CD4-positive, alpha-beta T cell treated with Interleukin-4 for 1 hour (primary cell): Measurements from ENCODE around the gene CHMP6.

Experiments
- DNase-seq, 2 donors: peaks; one replicate each; pipeline ENCODE4 v3.0.0-alpha.2; 2020 to 2022

Gene CHMP6

DNA sequence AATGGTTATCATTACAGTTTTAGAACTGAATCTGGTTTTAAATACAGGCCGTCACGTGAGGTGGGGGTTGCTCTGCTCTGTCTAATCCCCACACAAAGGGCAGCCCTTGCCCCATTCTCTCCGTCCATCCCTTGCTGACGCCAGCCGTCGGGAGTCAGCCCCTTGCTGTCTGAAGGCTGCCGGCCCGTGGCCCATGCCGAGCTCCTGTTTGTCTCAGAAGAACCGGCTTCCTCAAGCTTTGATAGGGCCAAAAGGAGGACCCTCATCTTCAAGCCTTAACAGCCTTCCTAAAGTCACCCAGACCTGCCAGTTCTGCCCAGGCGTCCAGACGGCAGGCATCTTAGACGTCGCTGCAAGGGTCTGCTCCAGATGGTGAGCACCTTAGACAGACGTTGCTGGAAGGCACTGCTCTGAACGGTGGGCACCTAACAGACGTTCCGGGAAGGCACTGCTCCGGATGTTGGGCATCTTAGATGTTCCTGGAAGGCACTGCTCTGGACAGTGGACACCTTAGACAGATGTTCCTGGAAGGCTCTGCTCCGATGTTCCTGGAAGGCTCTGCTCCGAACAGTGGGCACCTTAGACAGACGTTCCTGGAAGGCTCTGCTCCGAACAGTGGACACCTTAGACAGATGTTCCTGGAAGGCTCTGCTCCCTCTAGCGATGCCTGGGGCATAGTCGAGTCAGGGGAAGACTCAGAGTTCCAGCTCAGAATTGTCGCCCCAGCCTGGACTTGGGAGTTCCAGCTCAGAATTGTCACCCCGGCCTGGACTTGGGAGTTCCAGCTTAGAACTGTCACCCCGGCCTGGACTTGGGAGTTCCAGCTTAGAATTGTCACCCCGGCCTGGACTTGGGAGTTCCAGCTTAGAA lies 35.1 kb upstream of the CHMP6 start:
- no peak for DNase-seq

DNA sequence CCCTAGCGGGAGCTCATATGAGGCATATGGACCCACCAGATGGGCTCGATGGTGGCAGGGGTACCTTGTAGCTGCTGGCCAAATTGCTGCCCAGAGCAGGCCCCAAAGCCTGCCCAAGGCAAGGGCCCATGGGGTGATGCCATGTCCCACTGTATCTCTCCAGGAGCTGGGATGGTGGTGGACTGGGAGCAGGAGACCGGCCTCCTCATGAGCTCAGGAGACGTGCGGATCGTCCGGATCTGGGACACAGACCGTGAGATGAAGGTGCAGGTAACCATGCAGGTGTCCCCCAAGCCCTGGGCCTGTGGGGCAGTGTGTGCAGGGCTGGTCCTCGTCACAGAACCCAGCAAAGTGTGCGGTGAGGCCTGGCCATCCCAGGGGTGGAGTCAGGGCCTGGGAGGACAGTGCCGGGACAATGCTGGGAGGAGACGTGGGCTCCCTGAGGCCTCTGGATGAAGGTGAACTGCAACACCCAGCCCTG lies 34.1 kb upstream of the CHMP6 start:
- DNase-seq = no peak

DNA sequence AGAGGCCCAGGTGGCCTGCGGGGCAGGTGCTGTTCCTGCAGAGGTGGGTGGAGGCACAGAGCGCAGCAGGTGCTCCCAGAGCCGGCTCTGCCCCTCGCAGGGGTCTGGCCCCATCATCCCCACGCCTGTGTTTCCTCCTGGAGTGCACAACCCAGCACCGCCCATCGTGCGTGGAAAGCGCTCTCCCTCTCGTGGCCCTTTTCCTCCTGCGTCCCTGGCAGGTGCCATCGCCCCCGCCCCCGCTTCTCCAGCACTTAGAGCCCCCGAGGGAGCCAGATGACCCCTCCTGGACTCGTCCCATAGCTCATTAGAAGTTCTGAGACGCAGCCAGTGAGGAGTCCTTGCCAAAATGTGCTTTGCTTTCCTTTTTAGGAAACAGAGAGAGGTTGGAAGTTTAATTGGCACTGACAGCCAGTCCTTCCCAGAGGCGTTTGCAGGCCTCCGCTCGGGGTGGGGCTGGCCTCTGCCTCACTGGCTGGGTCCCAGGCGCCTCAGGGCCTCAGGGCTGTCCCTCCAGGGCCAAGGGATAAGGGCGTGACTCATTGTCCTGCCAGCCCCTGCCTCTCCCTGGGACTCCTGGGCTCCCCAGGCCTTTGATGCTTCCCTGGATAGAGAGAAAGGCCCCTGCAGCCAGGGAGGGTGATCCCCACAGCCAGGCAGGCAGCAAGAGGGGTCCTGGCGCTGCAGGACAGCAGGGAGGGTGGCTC lies 32.2 kb upstream of the CHMP6 start:
- no peak for DNase-seq

DNA sequence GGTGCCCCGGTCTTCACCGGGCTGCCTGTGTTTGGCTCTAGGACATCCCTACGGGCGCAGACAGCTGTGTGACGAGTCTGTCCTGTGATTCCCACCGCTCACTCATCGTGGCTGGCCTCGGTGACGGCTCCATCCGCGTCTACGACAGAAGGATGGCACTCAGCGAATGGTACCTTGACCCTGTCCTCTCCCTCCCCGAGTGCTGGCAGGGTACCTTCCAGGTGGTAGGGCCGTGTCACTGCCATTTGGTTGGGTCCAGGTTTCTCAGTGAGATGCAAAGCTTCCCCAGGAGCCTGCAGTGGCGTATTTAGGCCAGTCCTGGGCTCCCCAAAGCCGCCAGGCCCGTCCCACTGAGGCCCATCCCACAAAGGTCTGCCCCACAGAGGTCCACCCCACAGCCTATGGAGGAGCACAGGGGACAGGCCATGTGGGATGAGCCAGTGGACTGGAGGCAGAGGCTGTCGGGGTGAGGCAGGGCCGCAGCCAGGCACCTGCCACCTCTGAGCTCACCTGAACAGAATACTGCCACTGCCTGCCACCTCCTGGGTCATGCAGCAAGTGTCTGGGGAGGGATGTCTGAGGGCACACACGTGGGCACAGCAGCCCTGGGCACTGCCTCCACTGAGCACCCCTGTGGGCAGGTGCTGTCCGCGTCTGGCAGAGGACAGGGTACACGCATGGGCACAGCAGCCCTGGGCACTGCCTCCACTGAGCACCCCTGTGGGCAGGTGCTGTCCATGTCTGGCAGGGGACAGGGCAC lies 31.4 kb upstream of the CHMP6 start:
- no peak for DNase-seq

DNA sequence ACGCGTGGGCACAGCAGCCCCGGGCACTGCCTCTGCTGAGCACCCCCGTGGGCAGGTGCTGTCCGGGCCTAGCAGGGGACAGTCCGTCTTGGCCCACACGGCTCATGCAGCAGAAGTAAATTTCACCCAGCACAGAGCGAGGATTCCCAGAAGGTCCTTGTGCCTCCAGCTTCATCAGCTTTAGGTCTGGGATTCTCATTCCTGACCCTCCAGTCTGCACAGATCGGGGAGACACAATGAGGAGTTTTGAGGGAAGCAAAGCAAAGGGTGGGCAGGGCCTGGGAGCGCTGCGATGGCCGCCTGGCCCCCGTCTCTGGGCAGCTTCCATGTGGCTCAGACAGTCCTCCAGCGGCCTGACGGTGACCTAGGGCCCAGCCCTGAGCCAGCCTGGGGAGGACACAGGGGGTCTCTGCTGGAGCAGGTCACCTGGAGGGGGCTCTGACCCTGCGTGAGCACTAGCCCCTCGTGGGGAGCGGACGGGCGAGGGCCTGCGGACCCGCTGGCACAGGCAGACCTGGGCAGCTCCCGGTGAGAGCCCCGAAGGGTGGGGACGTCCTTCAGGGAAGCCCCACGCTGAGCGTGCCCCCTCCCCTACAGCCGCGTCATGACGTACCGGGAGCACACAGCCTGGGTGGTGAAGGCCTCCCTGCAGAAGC lies 30.7 kb upstream of the CHMP6 start:
- DNase-seq = no peak

DNA sequence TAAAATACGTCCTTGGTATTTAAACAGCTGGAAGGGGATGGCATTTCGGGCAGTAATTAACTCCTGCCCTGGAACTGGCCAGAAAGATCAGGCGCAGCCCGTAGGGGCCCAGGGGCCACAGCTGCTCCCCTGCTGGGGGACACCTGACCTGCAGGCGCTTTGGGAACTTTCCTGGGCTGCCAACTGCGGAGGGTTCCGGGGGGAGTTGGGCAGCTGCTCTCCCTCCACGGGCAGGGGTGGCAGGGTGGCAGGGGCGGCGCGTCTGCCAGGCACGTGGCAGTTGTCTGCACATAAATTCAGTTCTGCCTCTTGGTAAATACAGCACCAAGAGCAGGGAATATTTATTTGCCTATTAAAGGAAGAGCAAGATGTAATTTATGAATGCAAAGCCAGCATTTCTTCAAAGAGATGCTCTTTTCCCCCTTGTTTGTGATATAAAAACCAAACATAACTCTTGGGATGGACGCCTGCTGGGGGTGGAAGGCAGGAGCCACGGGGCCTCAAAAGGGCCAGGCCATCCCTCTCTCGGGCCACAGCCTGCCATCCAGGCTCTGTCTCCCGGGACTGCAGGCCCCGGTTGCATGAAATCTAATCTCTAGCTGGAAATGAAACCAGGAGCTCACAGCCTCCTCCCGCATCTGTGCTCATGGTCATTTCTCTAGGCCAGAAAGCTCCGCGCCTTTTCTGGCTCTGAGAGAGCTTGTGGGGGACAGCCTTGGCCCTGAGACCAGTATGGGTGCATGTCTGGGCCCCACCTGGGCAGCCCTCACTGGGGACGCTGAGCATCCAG lies 29.9 kb upstream of the CHMP6 start:
- no peak for DNase-seq

DNA sequence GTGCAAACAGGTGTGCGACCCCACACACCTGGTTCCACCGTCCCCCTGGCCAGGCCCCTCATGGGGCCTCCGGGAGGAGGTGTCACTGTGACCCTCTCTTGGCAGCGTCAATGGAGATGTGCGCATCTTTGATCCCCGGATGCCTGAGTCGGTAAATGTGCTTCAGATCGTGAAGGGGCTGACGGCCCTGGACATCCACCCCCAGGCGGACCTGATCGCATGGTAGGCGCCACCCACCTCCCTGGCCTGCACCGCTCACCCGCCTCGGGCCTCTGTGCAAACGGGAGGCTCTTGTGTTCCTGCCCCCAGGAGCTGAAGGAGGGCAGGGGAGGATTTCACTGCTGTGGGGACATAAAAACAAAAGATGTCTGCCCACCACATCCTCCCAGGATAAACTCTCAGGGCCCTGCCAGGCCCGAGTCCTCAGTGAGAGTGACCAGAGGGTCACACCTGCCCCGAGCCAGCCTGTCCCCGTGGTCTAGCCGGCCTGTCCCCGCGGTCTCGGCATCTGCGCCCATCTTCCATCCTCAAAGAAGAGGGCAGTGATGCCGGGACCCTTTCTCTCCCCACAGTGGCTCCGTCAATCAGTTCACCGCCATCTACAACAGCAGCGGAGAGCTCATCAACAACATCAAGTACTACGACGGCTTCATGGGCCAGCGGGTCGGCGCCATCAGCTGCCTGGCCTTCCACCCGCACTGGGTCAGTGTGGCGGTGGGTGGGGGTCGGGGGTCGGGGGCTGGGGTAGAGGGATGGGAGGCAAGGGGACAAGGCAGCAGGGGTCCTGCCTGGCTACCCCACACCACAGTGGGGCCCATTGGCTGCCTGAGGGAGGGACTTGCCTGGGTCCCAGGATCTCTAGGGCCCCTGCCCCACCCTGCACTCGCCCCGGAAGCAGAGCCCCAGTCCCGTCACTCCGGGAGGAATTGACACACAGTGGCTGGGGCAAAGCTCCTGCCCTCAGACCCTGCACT lies 29.0 kb upstream of the CHMP6 start:
- no peak for DNase-seq

DNA sequence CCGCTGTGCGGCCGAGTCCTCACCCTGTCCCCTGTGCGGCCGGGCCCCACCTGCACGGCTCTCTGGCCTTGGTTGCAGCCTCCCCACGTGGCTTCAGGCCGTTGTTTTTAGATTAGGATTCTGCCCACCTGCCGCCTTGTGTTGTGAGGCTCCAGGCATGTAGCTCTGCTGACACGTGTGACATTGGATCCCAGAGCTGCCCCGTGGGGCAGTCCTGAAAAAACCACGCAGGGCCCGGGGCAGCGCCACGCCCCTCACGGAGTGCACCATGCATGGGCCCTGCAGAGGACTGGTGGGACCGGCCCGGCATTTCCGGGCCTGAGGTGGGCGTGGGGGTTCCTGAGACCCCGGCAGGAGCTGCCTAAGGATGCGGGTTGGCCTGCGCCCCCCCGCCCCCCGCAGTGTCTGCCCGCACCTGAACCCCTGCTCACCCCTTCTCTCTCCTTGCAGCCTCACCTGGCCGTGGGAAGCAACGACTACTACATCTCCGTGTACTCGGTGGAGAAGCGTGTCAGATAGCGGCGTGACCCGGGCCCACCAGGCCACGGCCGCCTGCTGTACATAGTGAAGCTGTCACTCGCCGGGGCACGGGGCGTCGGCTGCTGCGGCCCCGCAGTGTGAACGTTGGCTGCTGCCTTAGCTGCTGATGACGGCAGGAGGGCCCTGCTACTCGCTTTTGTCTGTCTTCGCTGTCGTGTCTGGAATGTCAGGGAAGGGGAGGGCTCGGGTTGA lies 27.7 kb upstream of the CHMP6 start:
- DNase-seq = no peak

DNA sequence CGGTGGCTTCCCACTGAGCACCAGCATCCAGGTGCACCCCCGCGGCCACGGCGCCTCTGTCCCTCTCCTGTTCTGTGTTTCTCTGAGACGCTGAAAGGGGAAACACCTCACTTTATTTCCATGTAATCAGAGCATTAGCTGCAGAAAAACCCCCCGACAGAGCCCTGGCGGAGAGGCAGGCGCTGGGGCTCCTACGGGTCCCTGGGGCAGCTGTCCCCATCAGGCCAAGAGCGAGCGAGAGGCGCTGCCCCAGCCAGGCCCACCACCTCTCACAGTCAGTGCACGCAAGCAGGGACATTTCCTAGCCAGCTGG lies 27.1 kb upstream of the CHMP6 start:
- DNase-seq = no peak

DNA sequence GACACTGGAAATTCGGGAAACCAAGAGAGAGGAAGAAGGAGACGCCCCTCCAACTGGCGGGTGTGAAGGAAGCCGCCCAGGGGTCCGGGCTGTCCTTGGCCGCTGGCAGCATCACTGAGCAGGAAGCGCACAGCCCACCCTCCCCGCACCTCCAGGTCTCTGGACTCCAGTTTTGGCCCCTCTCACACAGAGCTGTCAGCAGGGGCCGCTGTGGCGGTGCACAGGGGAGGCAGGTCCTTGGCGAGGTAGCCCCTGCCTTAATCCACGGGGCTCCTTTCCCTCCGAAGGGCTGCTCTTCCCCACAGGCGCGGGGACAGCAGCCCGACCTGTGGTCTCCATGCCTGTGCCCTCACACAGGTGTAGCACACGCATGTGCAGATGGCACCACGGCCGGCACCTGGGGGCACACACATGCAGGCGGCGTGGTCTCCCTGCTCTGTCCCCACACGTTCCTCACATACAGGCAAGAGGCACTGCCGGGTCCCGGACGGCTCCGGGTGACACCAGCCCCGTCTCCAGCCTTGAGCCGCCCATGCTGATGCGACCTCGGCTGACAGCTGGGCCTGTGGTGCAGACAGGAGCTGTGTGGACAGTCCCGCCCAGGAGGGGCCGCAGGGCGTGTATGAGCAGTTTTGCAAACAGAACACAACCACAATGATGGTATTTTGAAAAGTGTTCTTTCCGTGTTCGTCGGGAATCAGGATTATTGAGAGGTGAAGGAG lies 26.6 kb upstream of the CHMP6 start:
- no peak for DNase-seq

DNA sequence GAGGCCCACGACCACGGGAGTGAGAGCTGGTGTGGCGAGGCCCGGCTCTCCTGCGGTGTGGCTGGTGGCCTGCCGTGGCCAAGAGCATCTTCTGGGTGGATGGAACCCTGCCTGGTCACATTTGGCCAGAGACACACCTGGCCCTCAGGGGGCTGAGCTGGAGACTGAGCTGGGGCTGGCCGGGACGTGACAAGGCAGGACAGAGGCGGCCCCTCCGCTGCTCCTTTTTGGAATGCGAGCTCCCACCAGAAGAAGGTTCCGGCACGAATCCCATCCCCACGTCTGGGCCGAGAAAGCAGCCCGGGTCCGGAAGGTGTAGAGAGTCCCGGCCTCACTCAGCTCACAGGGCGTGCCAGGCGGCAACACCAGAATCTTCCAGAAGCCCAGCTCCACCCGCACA lies 26.0 kb upstream of the CHMP6 start:
- no peak for DNase-seq

DNA sequence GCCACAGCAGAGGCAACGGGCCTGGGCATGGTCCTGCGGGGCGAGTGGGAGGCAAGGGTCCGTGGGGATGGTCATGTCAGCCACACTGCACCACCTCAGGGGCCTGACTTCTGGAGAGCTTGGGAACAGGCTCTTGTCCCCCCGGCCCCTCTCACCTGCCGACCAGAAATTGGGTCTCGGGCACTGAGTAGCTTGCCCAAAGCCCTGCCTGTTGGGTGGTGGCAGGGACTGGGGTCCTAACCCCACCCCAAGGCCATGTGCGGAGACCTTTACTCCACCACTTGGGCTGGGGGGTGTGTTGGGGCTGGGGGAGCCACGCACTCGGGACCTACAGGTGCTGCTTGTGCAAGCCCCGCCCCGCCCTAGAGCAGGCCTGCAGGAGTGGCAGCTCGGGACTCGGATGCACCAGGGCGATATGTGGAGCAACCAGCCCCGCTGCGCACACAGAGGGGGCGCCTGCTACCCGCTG lies 24.2 kb upstream of the CHMP6 start:
- no peak for DNase-seq

DNA sequence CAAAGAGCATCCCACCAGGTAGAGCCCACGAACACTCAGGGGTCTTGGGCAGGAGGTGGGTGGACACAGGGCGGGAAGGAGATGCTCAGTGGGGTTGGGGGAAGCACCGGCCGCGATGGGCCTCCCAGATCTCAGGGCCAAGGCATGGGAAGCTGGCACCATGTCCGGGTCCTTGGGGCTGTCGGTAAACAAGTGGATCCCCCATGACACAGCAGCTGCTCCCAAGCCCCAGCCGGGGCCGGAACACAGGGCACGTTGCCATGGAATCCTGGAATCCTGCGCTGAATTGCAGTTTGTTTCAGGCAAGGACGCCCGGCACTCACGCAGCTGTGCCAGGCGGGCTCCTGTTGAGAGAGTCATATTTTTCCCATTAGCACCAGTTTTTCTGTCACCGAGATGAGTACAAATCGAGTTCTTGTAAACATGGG lies 23.0 kb upstream of the CHMP6 start:
- no peak for DNase-seq

DNA sequence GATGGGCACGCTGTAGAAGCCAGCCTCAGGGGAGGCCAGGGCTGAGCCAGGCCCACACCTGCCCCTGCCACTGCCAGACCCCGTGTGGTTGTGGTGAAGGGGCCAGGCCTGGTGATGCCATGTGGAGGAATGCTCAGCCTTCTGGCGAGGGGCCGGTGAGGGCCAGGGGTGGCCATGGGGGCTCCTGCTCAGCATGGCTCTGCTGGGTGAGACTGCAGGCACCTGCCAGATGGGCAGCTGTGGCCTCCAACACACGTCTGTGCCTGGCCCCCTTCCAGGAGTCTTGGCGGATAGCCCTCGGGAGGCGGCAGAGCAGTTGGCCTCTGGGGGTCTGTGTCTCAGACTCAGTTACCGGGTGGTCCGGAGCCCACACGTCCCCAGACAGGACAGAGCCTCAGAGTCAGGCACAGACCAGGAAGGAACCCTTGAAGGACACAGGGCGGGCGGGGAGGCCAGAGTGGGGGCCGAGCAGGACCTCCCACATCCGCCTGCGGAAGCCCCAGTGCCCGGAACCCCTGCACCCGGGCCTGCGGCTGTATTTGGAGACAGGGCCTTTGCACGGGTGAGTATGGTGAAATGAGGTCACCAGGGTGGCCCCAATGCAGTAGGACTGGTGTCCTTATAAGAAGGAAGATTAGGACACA lies 22.5 kb upstream of the CHMP6 start:
- DNase-seq = no peak

DNA sequence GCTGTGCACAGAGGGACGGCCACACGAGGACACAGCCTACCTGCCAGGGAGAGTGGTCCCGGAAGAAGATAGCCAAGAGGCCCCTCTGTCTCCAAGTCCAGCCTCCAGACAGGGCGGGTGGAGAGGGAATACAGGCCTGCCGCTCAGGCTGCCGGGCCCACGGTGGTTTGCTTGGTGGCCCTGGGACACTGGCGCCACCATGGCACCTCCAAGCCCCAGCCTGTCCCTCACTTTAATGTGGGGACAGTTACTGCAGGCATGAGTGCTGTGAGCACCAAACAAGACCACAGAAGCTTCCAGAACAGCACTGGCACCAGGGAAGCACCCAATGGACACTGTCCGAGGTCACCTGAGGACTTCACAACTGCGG lies 22.0 kb upstream of the CHMP6 start:
- no peak for DNase-seq

DNA sequence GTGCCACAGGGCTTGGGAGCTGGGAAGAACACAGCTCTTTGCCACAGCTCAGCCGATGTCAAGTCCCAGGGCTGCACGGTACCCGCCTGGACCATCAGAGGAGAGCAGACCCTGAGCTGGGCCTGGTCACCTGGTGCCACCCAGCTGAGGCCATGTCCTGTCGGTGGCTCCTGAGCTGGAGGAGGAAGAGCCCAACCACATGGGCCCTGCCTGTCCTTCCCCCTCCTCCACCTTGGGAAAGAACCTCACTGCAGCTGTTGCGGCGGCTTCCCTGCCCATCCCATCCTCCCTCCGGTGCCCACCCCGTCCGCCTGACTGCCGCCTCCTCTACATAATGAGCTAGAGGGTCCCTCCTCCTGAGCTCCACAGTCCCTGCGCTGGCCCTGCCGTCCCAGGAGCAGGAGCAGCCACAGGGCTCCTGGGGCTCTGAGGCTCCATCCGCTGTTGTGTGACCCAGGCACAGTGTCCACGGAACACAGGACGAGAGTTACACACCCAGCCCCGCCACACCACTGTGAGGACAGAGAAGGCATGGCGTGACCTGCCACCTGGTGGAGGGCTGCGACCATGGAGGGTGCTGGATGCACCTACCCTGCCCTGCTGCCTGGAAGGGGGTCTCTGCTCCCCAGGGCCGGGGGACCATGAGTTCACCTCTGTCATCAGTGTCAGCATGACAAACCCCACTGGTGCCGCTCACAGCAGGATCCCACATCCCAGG lies 21.4 kb upstream of the CHMP6 start:
- DNase-seq = peak; percentile 34 to 58

DNA sequence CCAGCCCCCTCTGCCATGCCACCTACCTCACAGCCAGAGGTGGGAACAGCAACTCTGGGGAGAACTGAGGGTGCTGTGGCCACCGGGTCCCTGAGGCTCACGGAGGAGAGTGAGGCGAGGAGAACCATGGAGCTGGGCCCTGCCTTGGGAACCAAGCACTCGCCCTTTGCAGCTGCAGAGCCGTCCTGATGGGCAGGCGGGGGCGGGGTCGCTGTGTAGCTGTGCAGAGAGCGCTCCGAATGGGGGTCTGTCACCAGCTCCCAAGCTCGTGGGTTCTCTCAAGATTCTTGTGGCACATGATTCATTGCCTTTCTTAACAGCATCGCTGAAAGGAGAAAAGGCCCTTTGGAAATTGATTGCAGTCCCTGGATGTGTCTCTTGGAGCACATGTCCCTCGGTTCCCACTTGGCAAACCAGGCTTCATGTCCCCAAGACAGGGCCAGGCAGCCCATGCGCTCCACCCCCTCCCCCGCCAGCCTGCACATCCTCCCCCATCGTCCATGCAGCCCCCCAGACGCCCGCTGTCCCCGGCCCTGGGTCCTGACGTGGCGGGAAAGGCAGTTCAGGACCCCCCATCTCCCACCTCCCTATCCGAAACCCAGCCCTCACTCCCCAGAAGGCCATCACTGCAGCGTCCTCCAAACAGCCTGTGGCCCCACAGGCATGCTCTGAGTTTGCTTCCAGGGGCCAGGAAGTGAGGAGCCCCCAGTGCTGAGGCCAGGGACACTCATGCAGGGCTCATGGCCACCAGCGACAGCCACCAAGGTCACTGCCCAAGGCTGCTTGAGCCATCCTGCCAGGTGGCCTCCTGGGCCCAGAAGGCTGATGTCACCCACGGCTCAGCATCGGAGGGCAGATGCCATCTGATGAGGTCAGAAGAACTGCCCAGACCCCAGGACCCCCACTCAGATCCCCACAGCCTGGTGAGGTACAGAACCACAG lies 20.6 kb upstream of the CHMP6 start:
- DNase-seq = no peak
